ENCODE measurements around the gene CCDC148.

The CCDC148 gene

DNA sequence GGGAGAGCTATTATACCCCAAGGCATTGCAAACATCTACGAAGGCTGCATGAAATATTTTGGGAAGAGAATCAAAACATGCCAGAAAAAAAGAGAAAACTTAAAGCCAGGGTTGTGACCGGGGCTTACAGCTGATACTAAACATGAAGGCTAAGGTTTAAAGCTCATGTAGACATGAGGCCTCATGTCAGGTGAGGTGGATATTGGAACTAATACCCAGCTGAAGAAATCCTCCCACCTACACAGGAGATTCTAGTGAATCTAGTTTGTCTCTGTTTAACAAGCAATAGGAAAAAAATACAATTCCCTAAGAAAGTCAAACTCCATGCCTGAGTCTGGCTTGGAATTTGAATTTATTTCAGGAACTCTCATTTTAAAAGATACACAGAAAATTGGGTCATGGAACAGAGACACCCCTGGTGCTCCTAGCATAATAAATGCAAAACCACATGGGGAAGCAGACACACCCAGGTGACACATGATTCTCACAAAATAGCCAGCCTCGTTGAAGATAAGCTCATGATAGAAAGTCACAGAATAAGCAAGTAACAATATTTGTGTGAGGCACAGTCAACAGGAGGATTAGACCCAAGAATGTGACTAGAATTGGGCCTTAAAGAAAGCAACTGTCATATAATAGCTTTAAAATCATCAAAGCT lies 312.7 kb downstream of the CCDC148 start:
- no peak for DNase-seq

DNA sequence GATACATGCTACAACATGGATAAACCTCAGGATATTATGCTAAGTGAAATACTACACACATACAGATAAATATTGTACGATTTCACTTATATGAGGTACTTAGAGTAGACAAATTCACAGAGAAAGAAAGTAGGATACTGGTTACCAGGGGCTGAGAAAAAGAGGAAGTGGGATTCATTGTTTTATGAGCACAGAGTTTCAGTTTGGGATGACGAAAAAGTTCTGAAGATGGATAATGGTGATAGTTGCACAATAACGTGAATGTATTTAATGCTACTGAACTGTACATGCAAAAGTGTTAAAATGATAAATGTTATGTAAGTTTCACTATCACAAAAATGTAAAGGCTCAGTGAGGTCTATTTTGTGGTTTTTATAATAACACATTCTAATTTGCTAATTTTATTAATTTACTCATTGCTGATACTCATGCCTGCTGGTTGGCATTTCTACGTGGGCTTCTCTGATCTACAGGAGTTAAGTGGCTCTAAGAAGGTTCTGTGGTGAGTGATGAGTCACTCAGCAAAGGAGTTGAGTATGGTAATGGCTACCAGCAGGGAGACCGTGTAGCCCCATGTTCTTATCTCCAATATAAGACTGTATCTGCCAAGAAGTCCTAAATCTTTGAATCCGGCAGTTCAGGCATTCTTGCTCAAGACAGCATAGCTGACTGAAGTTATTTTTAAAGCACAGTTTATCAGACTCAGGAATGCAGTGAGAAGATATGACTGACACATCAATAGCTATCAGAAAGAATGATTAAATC lies 313.8 kb downstream of the CCDC148 start:
- no peak for DNase-seq

DNA sequence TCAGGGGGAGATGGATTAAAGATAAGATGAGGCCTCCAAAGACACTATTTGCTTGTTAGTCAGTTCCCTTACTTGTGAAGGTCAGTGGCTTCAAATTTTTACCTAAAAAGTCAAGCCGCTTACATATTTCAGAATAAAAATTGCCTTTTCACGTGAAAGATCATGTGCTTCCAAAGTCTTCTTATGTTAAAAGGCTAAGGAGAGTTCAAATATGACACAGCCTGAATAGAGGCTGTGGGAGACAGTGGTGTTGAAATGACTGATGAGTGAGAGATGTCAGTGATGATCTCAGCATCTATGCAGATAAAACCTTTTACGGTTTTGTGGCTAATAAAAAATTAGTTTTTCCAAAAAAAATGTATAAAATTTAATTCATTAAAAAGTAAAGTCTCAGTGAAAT lies 314.4 kb downstream of the CCDC148 start:
- no peak for DNase-seq

DNA sequence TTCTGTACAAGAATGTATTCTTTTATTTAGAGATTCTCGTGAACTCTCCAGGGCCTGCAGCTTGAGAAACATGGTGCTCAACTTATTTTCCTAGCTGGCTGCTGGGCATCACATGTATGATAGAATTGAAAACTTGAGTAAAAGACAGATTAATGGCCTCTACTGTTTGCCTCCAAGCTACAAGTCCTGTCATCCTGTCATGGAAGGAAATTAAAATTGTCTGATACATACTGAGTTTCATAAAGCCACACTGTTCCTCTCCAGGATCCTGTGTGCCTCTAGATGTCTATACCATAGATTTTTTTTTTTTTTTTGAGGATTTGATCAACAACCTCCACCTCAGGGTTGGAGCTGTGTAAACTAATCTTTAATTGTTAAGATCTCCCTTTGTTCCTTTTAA lies 316.4 kb downstream of the CCDC148 start:
- no peak for DNase-seq

DNA sequence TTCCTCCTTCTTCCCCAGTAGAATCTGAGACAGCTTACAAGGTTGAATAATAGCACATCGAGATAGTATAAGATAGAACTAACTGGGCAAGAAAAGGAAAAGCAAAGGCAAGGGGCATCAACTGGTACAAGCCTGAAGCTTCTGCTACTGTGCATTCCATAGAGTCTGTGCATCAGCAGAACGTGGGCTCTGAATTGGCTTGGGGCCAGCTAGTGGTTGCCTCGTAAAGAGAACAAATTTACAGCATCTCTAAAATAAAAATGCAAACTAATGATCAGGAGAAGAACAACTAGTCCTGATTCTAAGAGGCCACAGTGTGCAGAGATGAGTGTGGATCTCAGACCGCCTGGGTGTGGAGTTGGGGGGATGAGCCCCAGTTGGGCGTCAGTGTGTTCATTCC lies 318.3 kb downstream of the CCDC148 start:
- DNase-seq, result no peak

- DNase-seq, result no peak
These were observed 321.5 kb downstream of the CCDC148 start for GRCh38 chr2:158135096-158135495.

DNA sequence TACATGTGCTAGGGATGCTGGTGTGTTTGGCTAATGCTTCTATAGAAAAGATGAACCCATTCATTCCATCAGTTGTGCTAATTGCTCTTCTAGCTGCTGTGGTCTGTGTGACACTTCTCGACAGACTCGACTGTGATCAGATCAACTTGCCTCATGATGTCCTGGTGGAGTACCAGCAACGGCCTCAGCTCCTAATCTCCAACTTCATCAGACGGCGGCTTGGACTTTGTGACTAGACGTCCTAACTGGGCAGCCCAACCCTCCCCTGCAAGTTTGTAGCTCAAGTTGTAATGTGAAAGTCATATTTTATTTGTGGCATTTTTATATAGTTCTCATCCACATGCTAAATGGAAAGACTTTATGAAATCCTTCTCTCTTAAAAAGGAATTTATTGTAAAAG lies 321.9 kb downstream of the CCDC148 start:
- DNase-seq, result no peak

DNA sequence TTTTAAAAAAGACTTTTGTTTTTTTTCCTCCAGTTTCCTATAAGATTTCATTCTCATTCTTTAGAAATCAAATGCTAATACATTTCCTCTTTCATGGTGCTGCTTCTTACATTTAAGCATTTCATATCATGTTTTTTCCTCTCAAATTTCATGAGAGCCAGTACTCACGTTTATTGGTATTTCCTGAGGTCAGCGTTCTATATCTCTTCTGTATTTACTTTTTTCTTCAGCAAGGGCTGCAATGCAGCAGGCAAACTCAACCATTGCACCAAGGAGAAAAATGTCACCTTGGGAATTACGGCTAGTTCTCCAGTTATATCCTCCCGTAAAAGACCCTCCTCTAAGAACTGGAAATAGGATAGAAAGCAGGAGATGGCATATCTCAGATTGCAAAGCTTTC lies 322.5 kb downstream of the CCDC148 start:
- DNase-seq, result no peak

DNA sequence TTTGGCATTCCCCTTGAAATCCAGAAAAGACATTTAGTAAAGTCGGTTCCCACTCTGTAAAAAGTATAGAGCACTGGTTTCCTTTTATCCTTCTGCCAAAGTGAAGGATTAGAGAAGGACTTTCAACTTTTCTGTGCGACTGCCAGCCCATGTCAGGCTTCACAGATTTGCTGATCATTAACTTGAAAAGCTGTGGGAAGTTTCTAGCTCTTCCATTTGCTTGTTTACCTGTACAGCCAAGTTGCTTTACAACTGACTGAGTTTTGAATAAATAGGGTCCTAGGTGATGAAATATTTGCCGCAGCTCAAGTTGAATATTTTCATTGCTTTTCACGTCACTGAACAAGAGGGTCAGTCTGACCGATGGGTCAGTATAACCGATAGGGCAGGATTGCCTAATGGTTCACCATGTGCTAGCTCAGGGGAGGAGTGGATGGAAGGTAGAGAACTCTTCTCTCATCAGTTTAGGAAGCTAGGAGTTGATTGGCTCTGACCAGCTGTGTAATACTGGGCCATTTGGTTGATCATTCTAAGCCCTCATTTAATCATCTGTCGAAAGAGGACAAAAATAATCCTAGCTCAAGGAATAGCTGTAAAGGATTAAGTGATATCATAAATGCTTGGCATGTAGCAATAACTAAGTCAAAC lies 324.5 kb downstream of the CCDC148 start:
- no peak for DNase-seq

DNA sequence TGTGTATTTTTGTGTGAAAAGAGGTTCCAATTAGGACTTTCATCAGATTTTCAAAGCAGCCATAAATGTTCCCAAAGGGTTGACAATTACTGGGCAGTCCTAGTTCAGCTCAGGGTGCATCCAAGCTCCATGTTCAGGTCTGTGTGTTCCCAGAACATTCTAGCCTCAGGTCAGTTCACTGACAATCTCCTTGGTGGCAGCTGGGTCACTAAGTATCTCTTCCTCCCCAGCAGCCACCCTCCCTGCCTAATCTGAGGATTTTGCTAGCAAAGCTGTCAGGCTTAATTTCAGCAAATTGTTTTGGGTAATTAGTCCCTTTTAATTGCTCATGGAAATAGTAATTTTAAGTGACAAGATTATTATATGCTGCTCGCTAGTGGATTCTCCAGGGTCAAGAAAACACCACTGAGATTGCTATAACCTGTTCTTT lies 325.1 kb downstream of the CCDC148 start:
- no peak for DNase-seq

DNA sequence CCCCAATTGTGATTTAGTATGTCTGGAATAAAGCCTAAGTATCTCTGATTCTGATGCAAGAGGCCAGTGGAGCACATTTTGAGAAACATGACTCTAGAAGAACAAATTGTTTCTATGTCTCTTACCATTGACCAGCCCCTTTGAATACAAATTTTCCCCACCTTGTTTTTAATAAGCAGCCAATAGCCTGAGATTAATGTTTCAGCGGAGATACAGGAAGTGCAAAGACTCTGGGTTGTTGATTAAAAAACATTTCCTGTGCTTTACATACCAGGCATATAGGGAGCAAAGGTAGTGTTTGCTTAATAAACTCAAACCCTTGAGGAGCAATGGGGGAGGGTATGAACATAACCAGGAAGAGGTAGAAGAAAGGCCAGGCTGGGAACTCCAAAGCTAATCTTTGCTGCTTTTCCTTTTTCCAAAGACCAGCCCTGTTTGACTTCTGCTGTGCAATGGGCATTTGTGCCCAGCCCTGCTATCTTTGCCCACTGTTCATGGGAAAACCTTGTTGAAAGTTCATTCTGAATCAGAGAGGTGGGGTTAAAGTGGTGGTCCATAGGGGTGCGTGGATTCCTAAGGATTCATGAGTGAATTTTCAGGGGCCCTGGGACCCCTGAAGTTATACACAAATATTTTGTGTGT lies 325.6 kb downstream of the CCDC148 start:
- DNase-seq, result no peak

- DNase-seq, result no peak
These were observed 327.5 kb downstream of the CCDC148 start for GRCh38 chr2:158129037-158129436.

- DNase-seq, result no peak
These were observed 328.2 kb downstream of the CCDC148 start for GRCh38 chr2:158128168-158128973.

GRCh38 chr2:158127380-158127804 lies 329.2 kb downstream of the CCDC148 start:
- no peak for DNase-seq

DNA sequence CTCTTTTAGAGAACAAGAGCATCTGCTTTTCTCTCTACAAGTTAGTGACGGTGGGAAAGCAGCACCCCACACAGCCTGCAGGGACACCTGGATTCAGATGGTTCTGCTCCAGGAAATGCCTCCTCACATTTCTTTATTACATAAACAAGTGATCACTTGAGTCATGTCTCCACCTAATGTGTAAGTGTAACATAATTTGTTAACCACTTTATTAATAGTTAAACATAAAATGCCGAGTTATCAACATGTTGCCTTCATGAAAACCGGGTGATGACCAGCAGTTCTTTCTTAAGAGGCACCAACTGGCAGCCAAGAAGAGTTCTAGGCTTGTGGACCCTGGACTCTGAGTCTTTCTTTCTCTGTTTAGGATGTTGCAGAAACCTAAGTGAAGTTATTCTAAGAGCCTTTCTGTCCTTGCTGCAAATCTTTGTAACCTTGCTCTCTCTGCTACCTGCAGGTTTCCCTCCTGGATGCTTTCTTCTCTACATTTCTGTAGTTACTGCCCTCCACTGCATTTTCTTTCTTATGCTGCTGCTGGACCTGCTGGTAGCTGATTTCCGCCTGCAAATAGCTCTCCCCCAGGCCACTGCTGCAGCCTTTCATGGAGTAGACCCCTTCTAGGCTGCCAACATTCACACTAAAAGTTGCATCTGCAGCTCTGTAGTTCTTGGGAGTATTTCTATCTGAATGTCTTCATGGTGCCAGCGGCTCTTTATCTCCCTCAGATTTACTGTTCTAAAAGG lies 330.6 kb downstream of the CCDC148 start:
- no peak for DNase-seq

DNA sequence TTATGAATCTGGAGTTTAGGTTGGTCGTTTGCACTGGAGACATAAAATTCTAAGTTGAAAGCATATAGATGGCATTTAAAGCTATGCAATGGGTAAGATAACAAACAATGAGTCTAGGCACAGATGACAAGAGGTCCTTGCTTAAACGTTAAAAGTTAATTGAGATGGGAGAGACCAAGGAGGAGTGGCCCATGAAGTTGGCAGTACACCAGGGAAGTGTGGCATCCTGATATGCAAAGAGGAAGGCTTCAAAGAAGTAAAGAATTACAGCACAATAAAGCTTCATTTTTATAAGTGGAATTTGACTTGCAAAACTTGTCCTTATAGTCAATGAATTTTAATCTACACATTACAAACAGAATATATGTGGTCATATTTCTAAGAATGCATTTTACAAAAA lies 331.7 kb downstream of the CCDC148 start:
- DNase-seq, result no peak
